T-helper 1 cell (primary cell): ENCODE results near the gene TMEM132E.

Experiments
- DNase-seq, 5 donors: peaks; one replicate each; pipeline ENCODE4 v3.0.0-alpha.2; 2012 to 2020

The TMEM132E gene

DNA sequence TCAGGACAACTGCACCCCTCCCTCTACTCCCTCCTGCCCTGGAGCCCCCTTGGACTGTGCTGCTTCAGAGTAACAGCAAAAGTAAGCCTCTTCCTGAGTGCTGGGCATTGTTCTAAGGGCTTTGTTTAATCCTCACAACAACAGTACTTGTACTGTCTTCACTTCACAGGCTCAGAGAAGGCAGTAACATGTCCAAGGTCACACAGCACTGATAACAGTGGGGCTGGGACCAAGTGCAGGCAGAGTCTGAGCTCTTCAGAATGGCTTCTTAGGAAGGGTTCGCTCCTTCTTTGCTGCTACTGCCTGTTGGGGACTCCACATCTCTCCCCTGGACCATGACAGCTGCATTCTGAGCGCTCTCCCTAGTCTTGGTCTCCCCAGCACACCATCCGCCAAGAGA lies 24.6 kb downstream of the TMEM132E start:
- DNase-seq = no peak

DNA sequence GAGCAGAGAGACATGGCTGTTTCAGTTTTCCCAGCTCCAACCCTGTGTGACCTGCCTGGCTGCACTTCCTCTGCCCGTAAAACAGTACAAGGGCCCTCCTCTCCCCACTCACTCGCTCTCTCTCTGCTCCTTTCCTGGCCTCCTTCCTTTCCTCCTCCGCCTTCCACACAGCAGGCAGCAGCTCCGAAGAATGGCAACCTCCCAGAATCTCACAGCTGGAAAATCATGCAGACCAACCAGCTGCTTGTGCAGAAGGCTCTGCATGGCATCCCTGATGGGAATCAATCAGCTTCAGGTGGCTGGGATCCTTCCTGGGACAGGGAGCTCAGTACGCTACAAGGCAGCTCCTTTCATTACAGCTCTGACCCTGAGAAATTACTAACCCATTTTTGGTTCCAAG lies 27.4 kb downstream of the TMEM132E start:
- DNase-seq = no peak

GRCh38 chr17:34607917-34608316 lies 28.5 kb downstream of the TMEM132E start:
- DNase-seq = no peak

DNA sequence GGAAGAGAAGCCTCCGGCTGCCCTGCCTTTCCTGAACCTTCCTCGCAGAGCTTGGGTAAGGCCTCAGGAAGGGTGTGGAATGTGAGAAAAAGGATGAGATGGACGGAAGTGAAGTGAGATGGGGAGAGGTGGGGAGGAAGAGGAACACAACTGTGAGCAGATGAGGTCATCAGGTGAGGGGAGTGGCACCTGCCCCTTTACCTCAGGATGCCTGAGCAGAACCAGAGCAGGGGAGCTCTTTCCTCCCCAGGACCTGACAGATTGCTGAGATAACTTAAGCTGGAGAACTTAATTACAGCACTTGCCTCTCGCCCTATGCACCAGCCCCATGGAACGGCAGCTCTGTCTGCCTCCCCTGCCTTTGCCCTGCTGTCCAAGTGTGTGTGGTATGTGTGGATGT lies 29.8 kb downstream of the TMEM132E start:
- no peak for DNase-seq

GRCh38 chr17:34610039-34610438 lies 30.7 kb downstream of the TMEM132E start:
- no peak for DNase-seq

- no peak for DNase-seq
These were observed 31.1 kb downstream of the TMEM132E start for GRCh38 chr17:34610506-34610905.

DNA sequence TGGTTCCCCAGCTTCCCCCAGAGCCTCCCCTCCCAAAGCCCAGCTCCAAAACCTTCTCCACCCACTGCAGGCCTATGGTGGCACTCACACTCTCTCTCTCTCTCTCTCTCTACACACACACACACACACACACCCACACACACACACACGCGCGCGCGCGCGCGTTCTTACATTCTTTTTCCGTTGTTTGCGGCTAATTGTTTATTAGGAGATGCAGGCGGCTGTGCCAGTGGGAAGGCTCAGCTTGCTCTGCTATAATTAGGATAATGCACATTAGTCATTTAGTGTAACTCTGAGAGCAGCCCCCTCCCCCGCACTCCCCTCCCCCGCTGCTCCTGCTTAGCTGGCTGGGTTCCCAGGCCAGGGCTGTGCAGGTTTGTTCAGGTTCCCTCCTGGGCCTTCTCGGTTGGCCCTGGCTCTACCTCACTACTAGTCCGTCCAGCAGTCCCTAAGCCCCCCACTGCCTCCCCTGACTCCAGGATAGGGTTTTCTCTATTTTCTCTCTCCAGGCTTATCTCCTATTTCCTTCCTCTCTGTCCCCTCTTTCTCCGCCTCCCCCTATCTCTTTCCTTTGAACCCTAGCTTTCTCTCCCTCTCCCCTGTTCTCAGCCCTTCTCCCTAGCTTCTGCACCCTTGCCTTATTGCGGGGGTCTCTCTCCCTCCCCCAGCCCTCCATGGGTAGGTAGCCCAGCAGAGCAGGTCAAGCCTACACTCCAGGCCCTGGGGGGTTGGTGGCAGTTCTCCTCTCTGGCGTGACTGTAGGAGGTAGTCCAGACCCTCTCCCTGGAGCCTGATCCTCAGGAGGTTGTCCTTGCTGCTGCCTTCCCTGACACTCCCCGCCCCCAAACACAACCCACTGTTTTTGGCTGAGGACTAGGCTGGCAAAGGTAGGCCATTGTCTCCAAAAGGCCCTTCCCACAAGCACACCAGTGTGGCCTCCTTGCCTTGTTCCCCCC lies 34.0 kb downstream of the TMEM132E start:
- DNase-seq = no peak

DNA sequence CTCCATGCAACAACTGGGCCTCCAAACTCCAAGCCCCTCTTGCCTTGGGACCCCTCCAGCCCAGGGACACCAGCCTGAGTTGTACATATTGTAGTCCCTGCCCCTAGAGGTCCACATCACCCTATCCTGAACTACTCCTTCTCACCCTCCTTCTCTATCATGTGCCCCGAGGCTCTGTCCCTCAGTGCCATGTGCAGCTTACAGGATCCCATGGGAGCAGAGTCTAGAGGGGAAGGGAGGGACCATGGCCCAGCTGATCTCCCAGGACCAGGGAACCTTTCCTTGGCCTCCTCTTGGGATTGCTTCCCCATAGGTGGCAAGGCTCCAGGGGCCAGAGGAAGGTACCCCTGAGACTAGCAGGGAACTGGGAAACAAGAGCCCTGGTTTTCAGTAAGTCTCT lies 35.3 kb downstream of the TMEM132E start:
- no peak for DNase-seq

DNA sequence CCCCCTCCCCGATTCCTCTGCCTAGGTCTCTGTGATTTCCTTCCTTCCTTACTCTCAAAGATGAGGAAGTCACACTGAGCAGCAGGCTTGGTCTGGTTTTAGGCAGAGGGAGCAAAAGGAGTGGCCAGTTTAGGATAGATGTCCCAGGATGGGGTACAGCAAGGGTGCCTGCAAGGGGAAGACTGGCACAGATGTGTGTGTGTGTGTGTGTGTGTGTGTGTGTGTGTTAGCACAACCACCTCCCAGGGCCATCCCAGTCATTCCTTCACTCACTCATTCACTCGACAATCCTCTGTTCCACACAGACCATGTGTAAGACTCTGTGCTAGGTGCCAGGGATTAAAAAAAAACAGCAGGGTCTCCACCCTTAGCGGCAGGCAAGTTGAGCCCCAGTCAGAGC lies 35.9 kb downstream of the TMEM132E start:
- DNase-seq = no peak

GRCh38 chr17:34616148-34616547 lies 36.8 kb downstream of the TMEM132E start:
- DNase-seq = no peak

GRCh38 chr17:34617398-34617797 lies 38.0 kb downstream of the TMEM132E start:
- no peak for DNase-seq

- no peak for DNase-seq
These were observed 40.4 kb downstream of the TMEM132E start for GRCh38 chr17:34619687-34620217.

DNA sequence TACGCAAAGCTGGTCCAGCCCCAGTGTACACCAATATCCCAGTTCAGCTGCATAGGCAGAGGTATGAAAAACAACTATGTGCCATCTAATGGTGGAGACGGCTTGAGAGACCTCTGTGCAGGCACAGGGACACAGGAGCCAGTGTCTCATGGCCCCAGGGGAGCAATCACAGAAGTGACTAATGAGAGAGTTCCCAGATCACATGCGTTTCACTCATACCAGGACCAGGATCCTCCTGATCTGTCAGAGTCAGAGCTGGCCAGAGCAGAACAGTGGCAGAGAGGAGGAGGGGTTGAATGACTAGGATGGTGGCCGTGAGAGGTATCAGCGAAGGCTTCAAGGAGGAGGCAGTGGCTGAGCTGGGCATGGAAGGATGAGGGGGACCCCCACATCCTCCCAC lies 41.1 kb downstream of the TMEM132E start:
- no peak for DNase-seq

- no peak for DNase-seq
These were observed 43.7 kb downstream of the TMEM132E start for GRCh38 chr17:34622862-34623623.

DNA sequence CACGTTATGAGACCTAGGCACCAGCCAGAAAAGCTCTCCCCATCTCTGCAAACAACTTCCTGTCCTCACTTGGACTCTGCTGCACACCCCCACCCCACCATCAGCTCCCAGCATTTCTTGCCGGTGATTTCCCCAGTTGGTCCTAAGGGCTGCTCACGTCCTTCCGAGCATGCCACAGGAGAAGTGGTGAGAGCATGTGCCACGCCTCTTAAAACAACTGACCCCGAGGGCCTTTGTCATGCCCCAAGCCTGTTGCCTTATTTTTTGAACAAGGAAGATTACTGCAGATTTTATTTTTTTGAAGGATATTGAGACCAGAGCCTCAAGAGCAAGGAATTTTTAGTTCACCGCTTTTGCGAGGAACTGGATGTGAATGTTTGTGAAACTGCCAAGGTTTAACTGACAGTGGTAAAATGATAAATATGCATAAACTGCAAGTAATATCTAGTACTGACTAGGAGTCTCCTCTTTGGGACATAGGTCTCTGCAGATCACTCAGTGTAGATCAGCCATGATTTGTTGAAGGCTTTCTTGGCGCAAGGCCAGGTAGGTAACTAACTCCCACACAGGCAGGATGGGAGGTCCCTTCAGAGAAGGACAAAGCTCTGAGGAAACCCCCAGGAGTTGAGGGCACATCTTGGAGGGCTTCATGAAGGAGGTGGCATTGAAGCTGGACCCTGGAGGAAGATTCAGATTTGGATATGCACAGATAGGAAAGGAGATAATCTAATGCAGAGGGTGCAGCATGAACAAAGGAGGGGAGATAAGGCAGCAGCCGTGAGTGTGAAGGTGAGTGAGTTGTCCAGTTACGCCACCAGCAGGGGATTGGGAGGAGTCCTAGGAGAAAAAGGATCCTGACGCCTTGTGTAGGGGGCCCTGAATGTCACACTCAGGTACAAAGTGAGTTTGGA lies 44.7 kb downstream of the TMEM132E start:
- DNase-seq = no peak

DNA sequence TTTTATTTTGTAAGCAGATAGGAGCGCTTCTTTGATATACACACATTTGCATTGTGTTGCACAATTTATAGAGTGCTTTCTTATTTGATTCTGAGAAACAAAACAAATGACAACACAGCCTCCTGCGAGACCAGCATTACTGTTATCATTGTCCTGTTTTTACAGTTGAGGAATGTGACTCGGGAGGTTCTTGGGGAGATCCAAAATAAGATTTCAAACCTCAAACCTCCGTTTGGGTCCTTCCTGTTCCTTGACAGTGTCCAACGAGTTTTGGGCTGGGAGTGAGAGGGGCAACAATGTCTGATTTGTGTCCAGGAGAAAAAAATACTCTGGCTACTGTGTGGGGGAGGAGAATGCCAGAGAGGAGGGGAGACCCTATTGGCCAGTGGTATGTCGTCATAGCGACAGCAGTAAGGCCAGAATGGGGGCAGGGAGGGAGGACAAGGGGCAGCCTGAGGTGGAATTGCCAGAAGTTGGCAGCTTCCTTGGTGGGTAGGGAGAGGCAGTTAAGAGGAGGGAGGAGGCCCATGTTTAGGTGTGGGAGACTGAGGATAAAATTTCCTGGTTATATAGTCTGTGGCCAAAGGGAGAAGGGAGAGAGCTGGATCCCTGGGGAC lies 45.5 kb downstream of the TMEM132E start:
- no peak for DNase-seq

DNA sequence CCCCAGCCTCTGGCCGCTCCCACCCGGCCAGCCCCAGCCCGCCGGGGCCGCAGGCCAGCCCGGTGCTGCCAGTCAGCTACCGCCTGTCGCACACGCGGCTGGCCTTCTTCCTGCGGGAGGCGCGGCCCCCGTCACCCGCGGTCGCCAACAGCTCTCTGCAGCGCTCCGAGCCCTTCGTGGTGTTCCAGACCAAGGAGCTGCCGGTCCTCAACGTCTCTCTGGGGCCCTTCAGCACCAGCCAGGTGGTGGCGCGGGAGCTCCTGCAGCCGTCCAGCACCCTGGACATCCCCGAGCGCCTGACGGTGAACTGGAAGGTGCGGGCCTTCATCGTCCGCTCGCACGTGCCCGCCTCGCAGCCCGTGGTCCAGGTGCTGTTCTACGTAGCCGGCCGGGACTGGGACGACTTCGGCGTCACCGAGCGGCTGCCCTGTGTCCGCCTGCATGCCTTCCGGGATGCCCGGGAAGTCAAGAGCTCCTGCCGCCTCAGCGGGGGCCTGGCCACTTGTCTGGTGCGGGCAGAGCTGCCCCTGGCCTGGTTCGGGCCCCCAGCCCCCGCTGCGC lies 46.8 kb downstream of the TMEM132E start:
- no peak for DNase-seq

- DNase-seq = no peak
These were observed 49.5 kb downstream of the TMEM132E start for GRCh38 chr17:34628879-34629278.

GRCh38 chr17:34633351-34633750 lies 54.0 kb downstream of the TMEM132E start:
- DNase-seq = no peak

- DNase-seq = no peak
These were observed 54.4 kb downstream of the TMEM132E start for GRCh38 chr17:34633760-34634159.

DNA sequence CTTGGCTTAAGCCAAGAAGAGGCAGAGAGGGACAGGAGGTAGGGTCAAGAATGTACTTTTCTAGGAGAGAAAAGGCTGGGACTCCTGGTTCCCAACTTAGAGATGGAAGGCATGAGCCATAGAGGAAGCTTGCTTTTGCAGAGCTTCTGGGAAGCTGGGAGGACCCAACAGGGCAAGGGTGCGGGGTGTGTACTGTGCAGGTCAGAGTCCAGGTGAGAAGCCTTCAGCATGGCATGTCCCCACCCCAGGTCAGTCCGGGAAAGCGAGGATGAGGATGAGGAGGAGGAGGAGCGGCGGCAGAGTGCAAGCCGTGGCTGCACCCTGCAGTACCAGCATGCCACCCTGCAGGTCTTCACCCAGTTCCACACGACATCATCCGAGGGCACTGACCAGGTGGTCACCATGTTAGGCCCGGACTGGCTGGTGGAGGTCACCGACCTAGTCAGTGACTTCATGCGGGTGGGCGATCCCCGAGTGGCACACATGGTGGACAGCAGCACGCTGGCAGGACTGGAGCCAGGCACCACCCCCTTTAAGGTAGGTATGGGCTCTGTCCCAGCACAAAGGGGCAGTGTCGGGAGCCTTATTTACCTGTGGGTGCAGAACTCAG lies 55.3 kb downstream of the TMEM132E start:
- DNase-seq = no peak
